RWPE1 (cell line): ENCODE measurements around the gene SEM1.
"Not testable (repeated sequence)": the region's sequence is repeated elsewhere in the genome, so short reads cannot be mapped to it uniquely, and the experiment has no call there.

ENCODE experiments used
- CTCF ChIA-PET: fragments of 350-600 bp; sonication (Branson Sonifier 250); formaldehyde crosslinking; extraction: SDS; loops from one replicate; lab custom pipeline; 2021; lab: Yijun Ruan, JAX
- POLR2A ChIA-PET: fragments of 400-600 bp; formaldehyde crosslinking; extraction: SDS; loops from one replicate; lab custom pipeline; 2020; ENCODE audit warnings: antibody characterized with exemption; ENCODE audit not compliant: low non-redundant PET; lab: Yijun Ruan, JAX
- DNase-seq: peaks from one replicate; pipeline ENCODE4 v3.0.0; 2012; ENCODE audit warnings: low spot score
- H3K27ac ChIP-seq: fragments of 450-650 bp; 2 replicates; pipeline ENCODE4 v1.5.1; 2017
- CTCF ChIP-seq: fragments of 450-650 bp; conservative IDR thresholded peaks from 2 replicates; pipeline ENCODE4 v1.5.1; 2017; ENCODE audit warnings: low read depth, mild to moderate bottlenecking

SEM1 gene

GRCh38 chr7:96649981-96650380 lies 59.7 kb downstream of the SEM1 start:
- CTCF ChIA-PET, result interaction anchor here (0.6 kb wide), 2 partner anchors 380 to 1351 kb away, joined by 3 read pairs; no protein-coding TSS in a partner anchor
- H3K27ac ChIP-seq, result no peak overlapping the region
- TF ChIP-seq CTCF, result no peak
- POLR2A ChIA-PET, result no interaction called here
- no peak for DNase-seq

- TF ChIP-seq CTCF, result no peak
- POLR2A ChIA-PET, result no interaction called here
Observed at GRCh38 chr7:96648784-96649183, 60.9 kb downstream of the SEM1 start.

GRCh38 chr7:96647733-96648132 lies 61.9 kb downstream of the SEM1 start:
- POLR2A ChIA-PET, result no interaction called here
- CTCF ChIA-PET, result no interaction called here
- no peak for TF ChIP-seq CTCF

More at GRCh38 chr7:96648784-96649183, 60.9 kb downstream of the SEM1 start:
- H3K27ac ChIP-seq, result no peak overlapping the region
- CTCF ChIA-PET, result no interaction called here
- no peak for DNase-seq

GRCh38 chr7:96645084-96645483 lies 64.6 kb downstream of the SEM1 start:
- no peak for DNase-seq
- no peak overlapping the region for H3K27ac ChIP-seq
- ChIA-PET CTCF (no interaction called here), POLR2A (no interaction called here)
- no peak for TF ChIP-seq CTCF

More at GRCh38 chr7:96647733-96648132, 61.9 kb downstream of the SEM1 start:
- no peak overlapping the region for H3K27ac ChIP-seq
- DNase-seq, result no peak

- CTCF ChIA-PET, DNase-seq, POLR2A ChIA-PET, H3K27ac ChIP-seq: not testable (repeated sequence)
Observed at GRCh38 chr7:96643436-96643835, 66.2 kb downstream of the SEM1 start.

- DNase-seq, result no peak
- TF ChIP-seq CTCF, result no peak
- ChIA-PET POLR2A (no interaction called here), CTCF (interaction anchor here (0.6 kb wide), 2 partner anchors 48 to 563 kb away, joined by 3 to 4 read pairs; no protein-coding TSS in a partner anchor)
- no peak overlapping the region for H3K27ac ChIP-seq
Observed at GRCh38 chr7:96640054-96640453, 69.6 kb downstream of the SEM1 start.
